HG02678 (cell line): ENCODE measurements around the gene RIC3.

Experiments used
- ATAC-seq: cut with Tn5 transposase; IDR thresholded peaks from one replicate; pipeline ENCODE4 v1.9.1; 2021; ENCODE audit warnings: mild to moderate bottlenecking, moderate library complexity; ENCODE audit not compliant: unreplicated experiment

The RIC3 gene

GRCh38 chr11:8105666-8106065 is 63.2 kb downstream of the RIC3 start:
- ATAC-seq: no peak

GRCh38 chr11:8105133-8105532 is 63.7 kb downstream of the RIC3 start:
- ATAC-seq: no peak

GRCh38 chr11:8103909-8104308 is 64.9 kb downstream of the RIC3 start:
- ATAC-seq: no peak

- no peak for ATAC-seq
Observed at GRCh38 chr11:8102965-8103364, 65.9 kb downstream of the RIC3 start.

GRCh38 chr11:8102296-8102915 is 66.4 kb downstream of the RIC3 start:
- ATAC-seq: no peak

GRCh38 chr11:8101421-8101820 is 67.4 kb downstream of the RIC3 start:
- ATAC-seq: no peak

- no peak for ATAC-seq
Observed at GRCh38 chr11:8100605-8101004, 68.2 kb downstream of the RIC3 start.

- ATAC-seq: no peak
Observed at GRCh38 chr11:8100158-8100557, 68.7 kb downstream of the RIC3 start.

- no peak for ATAC-seq
Observed at GRCh38 chr11:8099291-8099899, 69.4 kb downstream of the RIC3 start.

- no peak for ATAC-seq
Observed at GRCh38 chr11:8098879-8099278, 69.9 kb downstream of the RIC3 start.

GRCh38 chr11:8098361-8098760 is 70.5 kb downstream of the RIC3 start:
- ATAC-seq: no peak

- ATAC-seq: no peak
Observed at GRCh38 chr11:8097926-8098325, 70.9 kb downstream of the RIC3 start.

- ATAC-seq: no peak
Observed at GRCh38 chr11:8097468-8097867, 71.4 kb downstream of the RIC3 start.

GRCh38 chr11:8097062-8097461 is 71.8 kb downstream of the RIC3 start:
- ATAC-seq: no peak

GRCh38 chr11:8096575-8096974 is 72.2 kb downstream of the RIC3 start:
- no peak for ATAC-seq

- ATAC-seq: no peak
Observed at GRCh38 chr11:8095806-8096522, 72.9 kb downstream of the RIC3 start.

- ATAC-seq: no peak
Observed at GRCh38 chr11:8095371-8095770, 73.5 kb downstream of the RIC3 start.

- no peak for ATAC-seq
Observed at GRCh38 chr11:8094656-8095055, 74.2 kb downstream of the RIC3 start.

- ATAC-seq: no peak
Observed at GRCh38 chr11:8093931-8094575, 74.8 kb downstream of the RIC3 start.

GRCh38 chr11:8092587-8093424 is 76.0 kb downstream of the RIC3 start:
- peak; percentile 82 for ATAC-seq

GRCh38 chr11:8091721-8092120 is 77.1 kb downstream of the RIC3 start:
- ATAC-seq: no peak
